SK-N-MC (cell line): ENCODE data around the gene SBF2.

Experiments
- EZH2 ChIP-seq: fragments of 200-600 bp; sonication (generic); IDR thresholded peaks from one replicate; pipeline ENCODE4 v1.6.1; 2017; ENCODE audit warnings: antibody characterized with exemption
- POLR2AphosphoS5 ChIP-seq: IDR thresholded peaks from 2 replicates; pipeline ENCODE4 v1.6.1; 2012; ENCODE audit warnings: mild to moderate bottlenecking, low read depth, low read length, borderline replicate concordance

DNA sequence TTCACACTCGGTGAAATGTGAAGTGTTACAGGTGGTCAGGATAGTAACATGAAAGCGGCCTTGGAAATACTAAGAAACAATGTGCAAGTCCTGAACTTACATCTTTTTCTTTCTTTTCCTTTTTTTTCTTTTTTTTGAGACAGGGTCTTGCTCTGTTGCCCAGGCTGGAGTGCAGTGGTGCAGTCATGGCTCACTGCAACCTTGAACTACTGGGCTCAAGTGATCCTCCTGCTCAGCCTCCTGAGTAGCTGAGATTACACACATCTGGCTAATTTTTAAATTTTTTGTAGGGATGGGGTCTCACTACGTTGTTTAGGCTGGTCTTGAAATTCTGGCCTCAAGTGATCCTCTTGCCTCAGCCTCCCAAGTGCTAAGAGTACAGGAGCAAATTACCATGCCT is 377.5 kb downstream of the SBF2 start:
- no peak for TF ChIP-seq POLR2AphosphoS5
- no peak for TF ChIP-seq EZH2
